HUES48 (cell line): ENCODE data around the gene IFNAR2.
A peak's percentile ranks its signal among the peaks of the same experiment; 100 is the strongest.

Experiments used
- H3K27ac ChIP-seq: one replicate; pipeline ENCODE4 v1.7.0; 2013; ENCODE audit warnings: low read depth, low read length, inconsistent platforms
- H3K27me3 ChIP-seq: 2 replicates; pipeline ENCODE4 v1.6.1; 2013; ENCODE audit warnings: mild to moderate bottlenecking, low read length; ENCODE audit not compliant: control insufficient read depth, insufficient read depth
- H3K36me3 ChIP-seq: 2 replicates; pipeline ENCODE4 v1.6.1; 2013; ENCODE audit warnings: low read length; ENCODE audit not compliant: control insufficient read depth, insufficient read depth
- H3K4me1 ChIP-seq: 2 replicates; pipeline ENCODE4 v1.6.1; 2013; ENCODE audit warnings: mild to moderate bottlenecking, low read length; ENCODE audit not compliant: control insufficient read depth, insufficient read depth
- H3K4me3 ChIP-seq: 2 replicates; pipeline ENCODE4 v1.5.1; 2013; ENCODE audit warnings: mild to moderate bottlenecking, low read depth, low read length
- H3K9ac ChIP-seq: 2 replicates; pipeline ENCODE4 v1.6.1; 2013; ENCODE audit warnings: mild to moderate bottlenecking, low read depth, low read length, moderate library complexity
- H3K9me3 ChIP-seq: 2 replicates; pipeline ENCODE4 v1.6.1; 2013; ENCODE audit warnings: low read length; ENCODE audit not compliant: control insufficient read depth, insufficient read depth

The IFNAR2 gene

GRCh38 chr21:33256019-33256418 is 26.3 kb downstream of the IFNAR2 start:
- Histone ChIP-seq H3K4me3 (no peak overlapping the region), H3K9ac (no peak overlapping the region), H3K27me3 (no peaks in the 10 kb centered on the region), H3K36me3 (peaks cover 41% of the 10 kb centered on the region), H3K4me1 (no peaks in the 10 kb centered on the region), H3K9me3 (no peaks in the 10 kb centered on the region), H3K27ac (no peak overlapping the region)

GRCh38 chr21:33257094-33257803 is 27.5 kb downstream of the IFNAR2 start:
- H3K27ac ChIP-seq = no peak overlapping the region
- no peaks in the 10 kb centered on the region for H3K4me1 ChIP-seq
- peaks cover 32% of the 10 kb centered on the region for H3K36me3 ChIP-seq
- no peak overlapping the region for H3K4me3 ChIP-seq
- no peaks in the 10 kb centered on the region for H3K9me3 ChIP-seq
- no peak overlapping the region for H3K9ac ChIP-seq
- H3K27me3 ChIP-seq = no peaks in the 10 kb centered on the region

GRCh38 chr21:33258475-33258874 is 28.7 kb downstream of the IFNAR2 start:
- Histone ChIP-seq H3K27me3 (no peaks in the 10 kb centered on the region), H3K9ac (no peak overlapping the region), H3K4me3 (no peak overlapping the region), H3K9me3 (no peaks in the 10 kb centered on the region), H3K27ac (no peak overlapping the region), H3K36me3 (peaks cover 19% of the 10 kb centered on the region), H3K4me1 (no peaks in the 10 kb centered on the region)

GRCh38 chr21:33259428-33259827 is 29.7 kb downstream of the IFNAR2 start:
- Histone ChIP-seq H3K36me3 (peaks cover 13% of the 10 kb centered on the region), H3K27ac (no peak overlapping the region), H3K9ac (no peak overlapping the region)

GRCh38 chr21:33259995-33260394 is 30.3 kb downstream of the IFNAR2 start:
- Histone ChIP-seq H3K4me3 (no peak overlapping the region), H3K27me3 (peaks cover 2% of the 10 kb centered on the region), H3K9ac (no peak overlapping the region), H3K36me3 (peaks cover 10% of the 10 kb centered on the region; the same call in 1 of the 2 replicates), H3K4me1 (no peaks in the 10 kb centered on the region), H3K27ac (no peak overlapping the region), H3K9me3 (no peaks in the 10 kb centered on the region)

More at GRCh38 chr21:33259428-33259827, 29.7 kb downstream of the IFNAR2 start:
- Histone ChIP-seq H3K27me3 (no peaks in the 10 kb centered on the region), H3K4me3 (no peak overlapping the region), H3K9me3 (no peaks in the 10 kb centered on the region), H3K4me1 (no peaks in the 10 kb centered on the region)

GRCh38 chr21:33261635-33262034 is 31.9 kb downstream of the IFNAR2 start:
- no peak overlapping the region for H3K27ac ChIP-seq
- H3K9ac ChIP-seq = no peak overlapping the region
- no peaks in the 10 kb centered on the region for H3K9me3 ChIP-seq

GRCh38 chr21:33262921-33263320 is 33.2 kb downstream of the IFNAR2 start:
- peaks cover 11% of the 10 kb centered on the region for H3K27me3 ChIP-seq

More at GRCh38 chr21:33261635-33262034, 31.9 kb downstream of the IFNAR2 start:
- Histone ChIP-seq H3K27me3 (peaks cover 11% of the 10 kb centered on the region), H3K36me3 (no peaks in the 10 kb centered on the region), H3K4me3 (no peak overlapping the region), H3K4me1 (no peaks in the 10 kb centered on the region)

GRCh38 chr21:33264561-33264960 is 34.8 kb downstream of the IFNAR2 start:
- H3K4me1 ChIP-seq = peaks cover 5% of the 10 kb centered on the region; the same call in 1 of the 2 replicates
- no peaks in the 10 kb centered on the region for H3K36me3 ChIP-seq
- no peaks in the 10 kb centered on the region for H3K9me3 ChIP-seq
- peaks cover 11% of the 10 kb centered on the region for H3K27me3 ChIP-seq
- H3K27ac ChIP-seq = no peak overlapping the region
- no peak overlapping the region for H3K9ac ChIP-seq
- H3K4me3 ChIP-seq = no peak overlapping the region

More at GRCh38 chr21:33262921-33263320, 33.2 kb downstream of the IFNAR2 start:
- no peak overlapping the region for H3K27ac ChIP-seq
- no peaks in the 10 kb centered on the region for H3K9me3 ChIP-seq
- no peaks in the 10 kb centered on the region for H3K36me3 ChIP-seq
- H3K9ac ChIP-seq = no peak overlapping the region
- H3K4me3 ChIP-seq = no peak overlapping the region
- H3K4me1 ChIP-seq = peaks cover 5% of the 10 kb centered on the region; the same call in 1 of the 2 replicates

- peaks cover 11% of the 10 kb centered on the region for H3K27me3 ChIP-seq
- peak overlapping the region; percentile 68 for H3K4me3 ChIP-seq
- no peak overlapping the region for H3K27ac ChIP-seq
- H3K36me3 ChIP-seq = no peaks in the 10 kb centered on the region
- no peaks in the 10 kb centered on the region for H3K9me3 ChIP-seq
- H3K4me1 ChIP-seq = peaks cover 5% of the 10 kb centered on the region; the same call in 1 of the 2 replicates
- no peak overlapping the region for H3K9ac ChIP-seq
Observed at GRCh38 chr21:33265664-33266049, 35.9 kb downstream of the IFNAR2 start.

- Histone ChIP-seq H3K27me3 (peaks cover 11% of the 10 kb centered on the region), H3K36me3 (no peaks in the 10 kb centered on the region), H3K27ac (peak within 1 kb of the TSS; percentile 35), H3K4me3 (peak within 1 kb of the TSS; percentile 68), H3K9ac (0 out of 2 replicates have a peak within 1 kb of the TSS, but pooled peaks have one; percentile 49), H3K9me3 (no peaks in the 10 kb centered on the region), H3K4me1 (peaks cover 5% of the 10 kb centered on the region; the same call in 1 of the 2 replicates)
Observed at GRCh38 chr21:33266050-33266788, 36.5 kb downstream of the IFNAR2 start, which contains the start of gene IL10RB. Gene IL10RB, plus strand, starts transcription at chr21:33266367. Its CDS starts 99 bp downstream, at chr21:33266466.

- H3K9me3 ChIP-seq = no peaks in the 10 kb centered on the region
- no peaks in the 10 kb centered on the region for H3K36me3 ChIP-seq
- 0 out of 2 replicates have a peak overlapping the region, but pooled peaks have one; percentile 49 for H3K9ac ChIP-seq
- peaks cover 5% of the 10 kb centered on the region; the same call in 1 of the 2 replicates for H3K4me1 ChIP-seq
- H3K4me3 ChIP-seq = peak overlapping the region; percentile 68
- peaks cover 11% of the 10 kb centered on the region for H3K27me3 ChIP-seq
- peak overlapping the region; percentile 35 for H3K27ac ChIP-seq
Observed at GRCh38 chr21:33266789-33267135, 37.0 kb downstream of the IFNAR2 start.
